GM21529 (cell line): Measurements from ENCODE around the gene CDK7.
"Not testable (repeated sequence)": the region's sequence is repeated elsewhere in the genome, so short reads cannot be mapped to it uniquely, and the experiment has no call there.

ENCODE experiments used
- ATAC-seq: cut with Tn5 transposase; IDR thresholded peaks from one replicate; pipeline ENCODE4 v1.9.1; 2021; ENCODE audit not compliant: unreplicated experiment

Gene CDK7

GRCh38 chr5:69234457-69235268 lies at the start of gene CDK7:
CDK7 (plus strand) TSS chr5:69234886; CDS start chr5:69234976, 90 bp downstream.
- peak; percentile 99 for ATAC-seq

- ATAC-seq, result no peak
Measured at GRCh38 chr5:69187342-69187741, 47.3 kb upstream of the CDK7 start.

GRCh38 chr5:69188811-69189161 lies 45.9 kb upstream of the CDK7 start:
- no peak for ATAC-seq

- peak; percentile 97 for ATAC-seq
Measured at GRCh38 chr5:69189162-69190086, 45.3 kb upstream of the CDK7 start, which contains the start of gene CENPH. CENPH (plus strand) TSS chr5:69189583; CDS start chr5:69189635, 52 bp downstream.

GRCh38 chr5:69202497-69202896 lies 32.2 kb upstream of the CDK7 start:
- ATAC-seq, result no peak

- no peak for ATAC-seq
Measured at GRCh38 chr5:69206528-69207190, 28.0 kb upstream of the CDK7 start.

GRCh38 chr5:69209602-69210001 lies 25.1 kb upstream of the CDK7 start:
- no peak for ATAC-seq

- ATAC-seq, result no peak
Measured at GRCh38 chr5:69211200-69211599, 23.5 kb upstream of the CDK7 start.

GRCh38 chr5:69212022-69212421 lies 22.7 kb upstream of the CDK7 start:
- no peak for ATAC-seq

- no peak for ATAC-seq
Measured at GRCh38 chr5:69213513-69214215, 21.0 kb upstream of the CDK7 start.

GRCh38 chr5:69217151-69217511 lies 17.6 kb upstream of the CDK7 start:
- ATAC-seq, result no peak

- peak; percentile 89 for ATAC-seq
Measured at GRCh38 chr5:69217548-69218526, 16.8 kb upstream of the CDK7 start.

- no peak for ATAC-seq
Measured at GRCh38 chr5:69219939-69220338, 14.7 kb upstream of the CDK7 start.

- not testable (repeated sequence) for ATAC-seq
Measured at GRCh38 chr5:69220371-69220770, 14.3 kb upstream of the CDK7 start.

GRCh38 chr5:69220833-69221232 lies 13.9 kb upstream of the CDK7 start:
- ATAC-seq, result not testable (repeated sequence)

GRCh38 chr5:69224520-69224919 lies 10.2 kb upstream of the CDK7 start:
- ATAC-seq, result no peak

GRCh38 chr5:69225860-69226259 lies 8.8 kb upstream of the CDK7 start:
- no peak for ATAC-seq

- ATAC-seq, result no peak
Measured at GRCh38 chr5:69230181-69230580, 4.5 kb upstream of the CDK7 start.

- ATAC-seq, result no peak
Measured at GRCh38 chr5:69231281-69231680, 3.4 kb upstream of the CDK7 start.

GRCh38 chr5:69231851-69232250 lies 2.8 kb upstream of the CDK7 start:
- ATAC-seq, result no peak
